Measurements from ENCODE around the gene LRRC14B. TPM values are rescaled to one million over a fixed set of nuclear protein-coding genes. Genes with fewer than 3 reads are reported as not detected.

LRRC14B gene
- total and polyA plus RNA-seq, 4 donors = 0.09 TPM; not detected in 3

DNA sequence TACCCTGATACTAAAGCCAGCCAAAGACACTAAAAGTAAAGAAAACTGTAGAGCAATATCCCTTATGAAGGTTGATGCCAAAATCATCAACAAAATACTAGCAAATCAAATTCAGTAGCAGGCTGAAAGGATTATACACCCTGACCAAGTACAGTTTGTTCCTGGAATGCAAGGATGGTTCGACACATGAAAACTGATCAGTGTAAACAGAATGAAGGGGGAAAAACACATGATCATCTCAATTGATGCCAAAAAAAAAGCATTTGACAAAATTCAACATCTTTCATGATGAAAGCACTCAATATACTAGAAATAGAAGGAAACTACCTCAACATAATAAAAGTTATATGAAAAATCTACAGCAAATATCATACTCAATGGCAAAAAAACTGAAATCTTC, 43.5 kb upstream of the LRRC14B start:
- peaks cover 8 to 11% (median 9%) of the 10 kb centered on the region in 4 donors for H3K9me3 ChIP-seq (ENCODE audit: control insufficient read depth in 4 of 4, low read length in 3 of 4)
- H3K27ac ChIP-seq (ENCODE audit: low read depth in 1 of 2, low read length in 2 of 2) = no peak overlapping the region
- TF ChIP-seq, protein P1, sequence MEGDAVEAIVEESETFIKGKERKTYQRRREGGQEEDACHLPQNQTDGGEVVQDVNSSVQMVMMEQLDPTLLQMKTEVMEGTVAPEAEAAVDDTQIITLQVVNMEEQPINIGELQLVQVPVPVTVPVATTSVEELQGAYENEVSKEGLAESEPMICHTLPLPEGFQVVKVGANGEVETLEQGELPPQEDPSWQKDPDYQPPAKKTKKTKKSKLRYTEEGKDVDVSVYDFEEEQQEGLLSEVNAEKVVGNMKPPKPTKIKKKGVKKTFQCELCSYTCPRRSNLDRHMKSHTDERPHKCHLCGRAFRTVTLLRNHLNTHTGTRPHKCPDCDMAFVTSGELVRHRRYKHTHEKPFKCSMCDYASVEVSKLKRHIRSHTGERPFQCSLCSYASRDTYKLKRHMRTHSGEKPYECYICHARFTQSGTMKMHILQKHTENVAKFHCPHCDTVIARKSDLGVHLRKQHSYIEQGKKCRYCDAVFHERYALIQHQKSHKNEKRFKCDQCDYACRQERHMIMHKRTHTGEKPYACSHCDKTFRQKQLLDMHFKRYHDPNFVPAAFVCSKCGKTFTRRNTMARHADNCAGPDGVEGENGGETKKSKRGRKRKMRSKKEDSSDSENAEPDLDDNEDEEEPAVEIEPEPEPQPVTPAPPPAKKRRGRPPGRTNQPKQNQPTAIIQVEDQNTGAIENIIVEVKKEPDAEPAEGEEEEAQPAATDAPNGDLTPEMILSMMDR (IDR thresholded peaks at IDR 0.05; ENCODE audit: low read depth, low read length, missing input control) = no peak
- no peak for TF ChIP-seq YY1 (IDR thresholded peaks at IDR 0.05)
- TF ChIP-seq JUND (IDR thresholded peaks at IDR 0.05) = no peak
- no peak for TF ChIP-seq HNF4A (conservative IDR thresholded peaks at IDR 0.05)
- TF ChIP-seq FOXA1 (IDR thresholded peaks at IDR 0.05) = no peak
- TF ChIP-seq, protein P2, sequence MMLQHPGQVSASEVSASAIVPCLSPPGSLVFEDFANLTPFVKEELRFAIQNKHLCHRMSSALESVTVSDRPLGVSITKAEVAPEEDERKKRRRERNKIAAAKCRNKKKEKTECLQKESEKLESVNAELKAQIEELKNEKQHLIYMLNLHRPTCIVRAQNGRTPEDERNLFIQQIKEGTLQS (IDR thresholded peaks at IDR 0.05) = no peak
- TF ChIP-seq GABPA (IDR thresholded peaks at IDR 0.05 in 1 of 2, conservative IDR thresholded peaks at IDR 0.05 in 1 of 2) = no peak
- no peak for TF ChIP-seq RXRA (IDR thresholded peaks at IDR 0.05)
- no peak for TF ChIP-seq FOXA2 (IDR thresholded peaks at IDR 0.05)
- TF ChIP-seq, protein P3, sequence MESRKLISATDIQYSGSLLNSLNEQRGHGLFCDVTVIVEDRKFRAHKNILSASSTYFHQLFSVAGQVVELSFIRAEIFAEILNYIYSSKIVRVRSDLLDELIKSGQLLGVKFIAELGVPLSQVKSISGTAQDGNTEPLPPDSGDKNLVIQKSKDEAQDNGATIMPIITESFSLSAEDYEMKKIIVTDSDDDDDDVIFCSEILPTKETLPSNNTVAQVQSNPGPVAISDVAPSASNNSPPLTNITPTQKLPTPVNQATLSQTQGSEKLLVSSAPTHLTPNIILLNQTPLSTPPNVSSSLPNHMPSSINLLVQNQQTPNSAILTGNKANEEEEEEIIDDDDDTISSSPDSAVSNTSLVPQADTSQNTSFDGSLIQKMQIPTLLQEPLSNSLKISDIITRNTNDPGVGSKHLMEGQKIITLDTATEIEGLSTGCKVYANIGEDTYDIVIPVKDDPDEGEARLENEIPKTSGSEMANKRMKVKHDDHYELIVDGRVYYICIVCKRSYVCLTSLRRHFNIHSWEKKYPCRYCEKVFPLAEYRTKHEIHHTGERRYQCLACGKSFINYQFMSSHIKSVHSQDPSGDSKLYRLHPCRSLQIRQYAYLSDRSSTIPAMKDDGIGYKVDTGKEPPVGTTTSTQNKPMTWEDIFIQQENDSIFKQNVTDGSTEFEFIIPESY (IDR thresholded peaks at IDR 0.05) = no peak
- no peak for TF ChIP-seq HNF4G (IDR thresholded peaks at IDR 0.05)
- TF ChIP-seq SP1 (IDR thresholded peaks at IDR 0.05) = no peak
- TF ChIP-seq NR2F2 (IDR thresholded peaks at IDR 0.05) = no peak
- TF ChIP-seq, protein P4, sequence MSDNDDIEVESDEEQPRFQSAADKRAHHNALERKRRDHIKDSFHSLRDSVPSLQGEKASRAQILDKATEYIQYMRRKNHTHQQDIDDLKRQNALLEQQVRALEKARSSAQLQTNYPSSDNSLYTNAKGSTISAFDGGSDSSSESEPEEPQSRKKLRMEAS (IDR thresholded peaks at IDR 0.05) = no peak
- H3K36me3 ChIP-seq (ENCODE audit: control insufficient read depth in 4 of 4, insufficient read depth in 3 of 4, low read depth in 1 of 4, low read length in 3 of 4) = no peaks in the 10 kb centered on the region
- H3K4me1 ChIP-seq (ENCODE audit: control insufficient read depth in 4 of 4, insufficient read depth in 4 of 4, low read length in 3 of 4) = no peaks in the 10 kb centered on the region
- no peak for DNase-seq (ENCODE audit: low spot score)
- 97% methylated on average over 1 of the region's 1 CpG for WGBS
- no peak overlapping the region for H3K4me3 ChIP-seq (ENCODE audit: low read depth in 1 of 3, low read length in 3 of 3)
- H3K9ac ChIP-seq (ENCODE audit: low read depth in 1 of 2, low read length in 2 of 2) = no peak overlapping the region
- H3K27me3 ChIP-seq (ENCODE audit: control insufficient read depth in 4 of 4, insufficient read depth in 4 of 4, low read length in 3 of 4) = no peaks in the 10 kb centered on the region

DNA sequence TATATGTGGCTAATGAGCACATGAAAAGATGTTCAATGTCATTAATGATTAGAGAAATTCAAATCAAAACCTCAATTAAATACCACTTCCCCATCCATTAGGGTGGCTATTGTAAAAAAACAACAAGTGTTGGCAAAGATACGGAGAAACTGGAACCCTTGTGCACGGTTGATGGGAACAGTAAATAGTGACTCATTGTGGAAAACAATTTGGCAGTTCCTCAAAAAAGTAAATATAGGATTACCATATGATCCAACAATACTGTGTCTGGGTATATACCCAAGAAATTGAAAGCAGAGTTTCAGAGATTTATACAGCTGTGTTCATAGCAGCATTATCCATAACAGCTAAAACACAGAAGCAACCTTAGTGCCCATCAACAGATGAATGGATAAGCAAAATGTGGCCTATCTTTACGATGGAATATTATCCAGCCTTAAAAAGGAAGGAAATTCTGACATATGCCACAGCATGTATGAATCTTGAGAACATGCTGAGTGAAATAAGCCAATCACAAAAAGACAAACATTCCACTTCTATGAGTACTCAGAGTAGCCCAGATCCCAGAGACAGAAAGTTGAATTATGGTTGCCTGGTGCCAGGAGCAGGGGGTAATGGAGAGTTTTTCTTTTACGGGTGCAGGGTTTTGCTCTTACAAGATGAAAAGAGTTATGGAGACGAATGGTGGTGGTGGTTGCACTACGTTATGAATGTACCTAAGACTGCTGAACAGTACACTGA, 41.4 kb upstream of the LRRC14B start:
- 81% methylated on average over 6 of the region's 6 CpGs for whole genome bisulfite sequencing
- DNase-seq (ENCODE audit: low spot score) = no peak
- H3K9me3 ChIP-seq (ENCODE audit: control insufficient read depth in 4 of 4, low read length in 3 of 4) = peaks cover 8 to 11% (median 9%) of the 10 kb centered on the region in 4 donors
- H3K27me3 ChIP-seq (ENCODE audit: control insufficient read depth in 4 of 4, insufficient read depth in 4 of 4, low read length in 3 of 4) = no peaks in the 10 kb centered on the region
- TF ChIP-seq NR2F2 (IDR thresholded peaks at IDR 0.05) (no peak), HNF4G (IDR thresholded peaks at IDR 0.05) (no peak), RXRA (IDR thresholded peaks at IDR 0.05) (no peak), FOXA2 (IDR thresholded peaks at IDR 0.05) (no peak), EGR1 (IDR thresholded peaks at IDR 0.05; ENCODE audit: low read depth in 2 of 2) (no peak), TAF1 (conservative IDR thresholded peaks at IDR 0.05) (no peak), RAD21 (IDR thresholded peaks at IDR 0.05) (no peak), GABPA (IDR thresholded peaks at IDR 0.05 in 1 of 2, conservative IDR thresholded peaks at IDR 0.05 in 1 of 2) (no peak), JUND (IDR thresholded peaks at IDR 0.05) (no peak), YY1 (IDR thresholded peaks at IDR 0.05) (no peak)
- TF ChIP-seq, protein P4 (IDR thresholded peaks at IDR 0.05) = no peak
- TF ChIP-seq, protein P3 (IDR thresholded peaks at IDR 0.05) = no peak
- TF ChIP-seq, protein P2 (IDR thresholded peaks at IDR 0.05) = no peak
- TF ChIP-seq, protein P1 (IDR thresholded peaks at IDR 0.05; ENCODE audit: low read depth, low read length, missing input control) = no peak
- H3K4me3 ChIP-seq (ENCODE audit: low read depth in 1 of 3, low read length in 3 of 3) = no peak overlapping the region
- H3K9ac ChIP-seq (ENCODE audit: low read depth in 1 of 2, low read length in 2 of 2) = no peak overlapping the region
- H3K27ac ChIP-seq (ENCODE audit: low read depth in 1 of 2, low read length in 2 of 2) = no peak overlapping the region
- H3K4me1 ChIP-seq (ENCODE audit: control insufficient read depth in 4 of 4, insufficient read depth in 4 of 4, low read length in 3 of 4) = no peaks in the 10 kb centered on the region
- no peaks in the 10 kb centered on the region for H3K36me3 ChIP-seq (ENCODE audit: control insufficient read depth in 4 of 4, insufficient read depth in 3 of 4, low read depth in 1 of 4, low read length in 3 of 4)

Data from liver (tissue), 9 donors.